SIG-M5 (cell line): ENCODE data around the gene DDAH1.

Experiments used
- DNase-seq: peaks from one replicate; lab custom pipeline; 2025; lab: John Stamatoyannopoulos, UW

Gene DDAH1

GRCh38 chr1:85274969-85275453 is 189.9 kb downstream of the DDAH1 start:
- no peak for DNase-seq

GRCh38 chr1:85273397-85273796 is 191.6 kb downstream of the DDAH1 start:
- DNase-seq, result no peak

GRCh38 chr1:85268801-85269585 is 196.0 kb downstream of the DDAH1 start:
- DNase-seq, result no peak
